Measurements from ENCODE around the gene ADGRD2. TPM values are rescaled to one million over a fixed set of nuclear protein-coding genes. Genes with fewer than 3 reads are reported as not detected.

Gene ADGRD2
- total RNA-seq, 4 donors from 2014 or later = 0.35 TPM; not detected in 3

GRCh38 chr9:124436320-124436719 is 13.9 kb upstream of the ADGRD2 start:
- no peak overlapping the region for H3K4me3 ChIP-seq
- H3K27me3 ChIP-seq = peaks cover 0 to 35% (median 0%) of the 10 kb centered on the region in 4 donors
- TF ChIP-seq POLR2A (IDR thresholded peaks at IDR 0.05) (no peak), CTCF (IDR thresholded peaks at IDR 0.05) (no peak)
- peaks cover 0 to 10% (median 0%) of the 10 kb centered on the region in 3 donors for H3K4me1 ChIP-seq
- intact Hi-C loops (cut with DNase I) = no loop called here
- no peak overlapping the region for H3K27ac ChIP-seq
- no peak for DNase-seq
- H3K9me3 ChIP-seq = no peaks in the 10 kb centered on the region
- H3K36me3 ChIP-seq = no peaks in the 10 kb centered on the region

GRCh38 chr9:124437086-124437485 is 13.2 kb upstream of the ADGRD2 start:
- Histone ChIP-seq H3K4me1 (peaks cover 0 to 10% (median 0%) of the 10 kb centered on the region in 3 donors), H3K36me3 (no peaks in the 10 kb centered on the region), H3K27ac (no peak overlapping the region), H3K27me3 (peaks cover 0 to 36% (median 0%) of the 10 kb centered on the region in 4 donors), H3K4me3 (no peak overlapping the region), H3K9me3 (no peaks in the 10 kb centered on the region)
- TF ChIP-seq POLR2A (IDR thresholded peaks at IDR 0.05) (no peak), CTCF (IDR thresholded peaks at IDR 0.05) (no peak)
- intact Hi-C loops (cut with DNase I) = no loop called here
- DNase-seq = no peak
- WGBS, 2 donors = 95 to 100% methylated on average over 2 to 3 of the region's 3 CpGs

GRCh38 chr9:124438091-124438490 is 12.2 kb upstream of the ADGRD2 start:
- TF ChIP-seq POLR2A (IDR thresholded peaks at IDR 0.05) = no peak
- TF ChIP-seq CTCF (IDR thresholded peaks at IDR 0.05) = no peak
- WGBS, 2 donors = 82 to 89% methylated on average over 7 to 8 of the region's 9 CpGs
- DNase-seq = no peak

GRCh38 chr9:124439086-124439485 is 11.2 kb upstream of the ADGRD2 start:
- H3K27me3 ChIP-seq = peaks cover 0 to 26% (median 0%) of the 10 kb centered on the region in 4 donors
- WGBS, 2 donors = 91 to 100% methylated on average over 1 of the region's 1 CpG
- H3K4me3 ChIP-seq = no peak overlapping the region
- H3K9me3 ChIP-seq = no peaks in the 10 kb centered on the region
- DNase-seq = no peak
- intact Hi-C loops (cut with DNase I) = no loop called here
- H3K4me1 ChIP-seq = peaks cover 0 to 13% (median 0%) of the 10 kb centered on the region in 3 donors
- no peak overlapping the region for H3K27ac ChIP-seq
- no peaks in the 10 kb centered on the region for H3K36me3 ChIP-seq
- no peak for TF ChIP-seq POLR2A (IDR thresholded peaks at IDR 0.05)
- TF ChIP-seq CTCF (IDR thresholded peaks at IDR 0.05) = no peak

More at GRCh38 chr9:124438091-124438490, 12.2 kb upstream of the ADGRD2 start:
- no peaks in the 10 kb centered on the region for H3K9me3 ChIP-seq
- no peak overlapping the region for H3K4me3 ChIP-seq
- peaks cover 0 to 29% (median 0%) of the 10 kb centered on the region in 4 donors for H3K27me3 ChIP-seq
- intact Hi-C loops (cut with DNase I) = no loop called here
- no peaks in the 10 kb centered on the region for H3K36me3 ChIP-seq
- H3K27ac ChIP-seq = no peak overlapping the region
- H3K4me1 ChIP-seq = peaks cover 0 to 10% (median 0%) of the 10 kb centered on the region in 3 donors

- WGBS, 2 donors = 87 to 94% methylated on average over 2 to 5 of the region's 6 CpGs
- Histone ChIP-seq H3K4me1 (peaks cover 0 to 13% (median 0%) of the 10 kb centered on the region in 3 donors), H3K4me3 (no peak overlapping the region), H3K27ac (no peak overlapping the region), H3K36me3 (no peaks in the 10 kb centered on the region), H3K27me3 (peaks cover 0 to 26% (median 0%) of the 10 kb centered on the region in 4 donors), H3K9me3 (no peaks in the 10 kb centered on the region)
- no peak for DNase-seq
- TF ChIP-seq POLR2A (IDR thresholded peaks at IDR 0.05) (no peak), CTCF (IDR thresholded peaks at IDR 0.05) (no peak)
- intact Hi-C loops (cut with DNase I) = no loop called here
Observed at GRCh38 chr9:124439686-124440243, 10.5 kb upstream of the ADGRD2 start.
